ENCODE data around the gene HPS4. TPM values are rescaled to one million over a fixed set of nuclear protein-coding genes. Genes with fewer than 3 reads are reported as not detected.

Gene HPS4
- total RNA-seq, 1 experiment from 2014 or later: 19.9 TPM

- H3K36me3 ChIP-seq (ENCODE audit: low read depth, low read length): peaks cover 15% of the 10 kb centered on the region
- intact Hi-C loops (cut with micrococcal nuclease): no loop called here
- H3K4me1 ChIP-seq (ENCODE audit: insufficient read depth, low read length): peaks cover 35% of the 10 kb centered on the region
- H3K9me3 ChIP-seq (ENCODE audit: low read length): no peaks in the 10 kb centered on the region
- 0 out of 2 replicates have a peak overlapping the region, but pooled peaks have one; percentile 30 for H3K4me3 ChIP-seq (ENCODE audit: low read length)
- POLR2A ChIA-PET (ENCODE audit: unreplicated experiment): no interaction called here
- H3K27me3 ChIP-seq (ENCODE audit: low read length): no peaks in the 10 kb centered on the region
- no TSS peak for BruUV-seq (replicated peaks)
- CTCF ChIA-PET: interaction anchor here (0.6 kb wide), 1 partner anchor 103 kb away, joined by 3 read pairs; no protein-coding TSS in a partner anchor
- H3F3A ChIP-seq (ENCODE audit: low read length, unreplicated experiment): peaks cover 4% of the 10 kb centered on the region
- ATAC-seq (peak; percentile 100), DNase-seq (peak; percentile 92)
- H3K27ac ChIP-seq (ENCODE audit: low read length): peak overlapping the region; percentile 77
- H2AFZ ChIP-seq (ENCODE audit: low read length): no peak overlapping the region
- H3K4me2 ChIP-seq (ENCODE audit: low read length): peak overlapping the region; percentile 65
- H3K9ac ChIP-seq (ENCODE audit: low read length): no peak overlapping the region
- no peaks in the 10 kb centered on the region for H4K20me1 ChIP-seq (ENCODE audit: low read length)
- TF ChIP-seq, protein P1, sequence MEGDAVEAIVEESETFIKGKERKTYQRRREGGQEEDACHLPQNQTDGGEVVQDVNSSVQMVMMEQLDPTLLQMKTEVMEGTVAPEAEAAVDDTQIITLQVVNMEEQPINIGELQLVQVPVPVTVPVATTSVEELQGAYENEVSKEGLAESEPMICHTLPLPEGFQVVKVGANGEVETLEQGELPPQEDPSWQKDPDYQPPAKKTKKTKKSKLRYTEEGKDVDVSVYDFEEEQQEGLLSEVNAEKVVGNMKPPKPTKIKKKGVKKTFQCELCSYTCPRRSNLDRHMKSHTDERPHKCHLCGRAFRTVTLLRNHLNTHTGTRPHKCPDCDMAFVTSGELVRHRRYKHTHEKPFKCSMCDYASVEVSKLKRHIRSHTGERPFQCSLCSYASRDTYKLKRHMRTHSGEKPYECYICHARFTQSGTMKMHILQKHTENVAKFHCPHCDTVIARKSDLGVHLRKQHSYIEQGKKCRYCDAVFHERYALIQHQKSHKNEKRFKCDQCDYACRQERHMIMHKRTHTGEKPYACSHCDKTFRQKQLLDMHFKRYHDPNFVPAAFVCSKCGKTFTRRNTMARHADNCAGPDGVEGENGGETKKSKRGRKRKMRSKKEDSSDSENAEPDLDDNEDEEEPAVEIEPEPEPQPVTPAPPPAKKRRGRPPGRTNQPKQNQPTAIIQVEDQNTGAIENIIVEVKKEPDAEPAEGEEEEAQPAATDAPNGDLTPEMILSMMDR (conservative IDR thresholded peaks at IDR 0.05; ENCODE audit: low read depth, low read length): no peak
- TF ChIP-seq EZH2phosphoT487 (IDR thresholded peaks at IDR 0.05; ENCODE audit: borderline replicate concordance, low read length) (no peak), EZH2 (IDR thresholded peaks at IDR 0.05; ENCODE audit: low read length, unreplicated experiment) (no peak)
- peaks cover 5% of the 10 kb centered on the region; the same call in 1 of the 2 replicates for H3K79me2 ChIP-seq (ENCODE audit: low read length)
- H3K9me2 ChIP-seq (replicated peaks; ENCODE audit: low read length): no peaks in the 10 kb centered on the region
These were observed 12.1 kb downstream of the HPS4 start for GRCh38 chr22:26471522-26471921.

GRCh38 chr22:26470807-26471206, 12.8 kb downstream of the HPS4 start:
- peak overlapping the region; percentile 63 for H3K27ac ChIP-seq (ENCODE audit: low read length)
- ChIA-PET CTCF (no interaction called here), POLR2A (ENCODE audit: unreplicated experiment) (no interaction called here)
- peaks cover 5% of the 10 kb centered on the region; the same call in 1 of the 2 replicates for H3K79me2 ChIP-seq (ENCODE audit: low read length)
- no peak overlapping the region for H2AFZ ChIP-seq (ENCODE audit: low read length)
- no peak overlapping the region for H3K4me3 ChIP-seq (ENCODE audit: low read length)
- intact Hi-C loops (cut with micrococcal nuclease): no loop called here
- no TSS peak for BruUV-seq (replicated peaks)
- H3K9ac ChIP-seq (ENCODE audit: low read length): no peak overlapping the region
- no peaks in the 10 kb centered on the region for H4K20me1 ChIP-seq (ENCODE audit: low read length)
- H3K9me3 ChIP-seq (ENCODE audit: low read length): no peaks in the 10 kb centered on the region
- ATAC-seq (no peak), DNase-seq (no peak)
- peaks cover 15% of the 10 kb centered on the region for H3K36me3 ChIP-seq (ENCODE audit: low read depth, low read length)
- no peaks in the 10 kb centered on the region for H3K27me3 ChIP-seq (ENCODE audit: low read length)
- TF ChIP-seq EZH2phosphoT487 (IDR thresholded peaks at IDR 0.05; ENCODE audit: borderline replicate concordance, low read length): no peak
- no peak for TF ChIP-seq EZH2 (IDR thresholded peaks at IDR 0.05; ENCODE audit: low read length, unreplicated experiment)
- TF ChIP-seq, protein P1 (conservative IDR thresholded peaks at IDR 0.05; ENCODE audit: low read depth, low read length): no peak
- peak overlapping the region; percentile 14; the same call in 1 of the 2 replicates for H3K4me2 ChIP-seq (ENCODE audit: low read length)
- H3K9me2 ChIP-seq (replicated peaks; ENCODE audit: low read length): no peaks in the 10 kb centered on the region
- peaks cover 35% of the 10 kb centered on the region for H3K4me1 ChIP-seq (ENCODE audit: insufficient read depth, low read length)
- peaks cover 4% of the 10 kb centered on the region for H3F3A ChIP-seq (ENCODE audit: low read length, unreplicated experiment)

DNA sequence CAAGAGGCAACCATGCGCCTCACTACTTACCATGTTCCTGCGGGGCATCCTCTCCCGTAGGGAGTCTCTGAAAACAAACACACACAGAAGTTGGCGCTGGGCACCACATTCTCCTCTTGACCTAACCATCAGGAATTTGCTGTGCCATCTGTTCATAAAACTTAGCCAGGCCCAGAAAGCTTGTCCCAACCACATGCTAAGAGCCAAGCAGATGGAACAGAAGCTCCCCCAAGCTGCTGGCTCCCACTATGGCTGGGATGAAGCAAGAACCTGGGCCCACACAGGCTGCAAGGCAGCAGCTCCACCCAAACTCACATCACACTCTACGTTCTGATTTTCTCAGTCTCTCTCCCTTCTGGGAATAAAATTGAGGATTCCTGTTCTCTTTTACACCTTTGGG, 17.4 kb downstream of the HPS4 start:
- H4K20me1 ChIP-seq (ENCODE audit: low read length): no peaks in the 10 kb centered on the region
- no peaks in the 10 kb centered on the region for H3K9me2 ChIP-seq (replicated peaks; ENCODE audit: low read length)
- TF ChIP-seq EZH2 (IDR thresholded peaks at IDR 0.05; ENCODE audit: low read length, unreplicated experiment) (no peak), EZH2phosphoT487 (IDR thresholded peaks at IDR 0.05; ENCODE audit: borderline replicate concordance, low read length) (no peak)
- TF ChIP-seq, protein P1 (conservative IDR thresholded peaks at IDR 0.05; ENCODE audit: low read depth, low read length): no peak
- no peak overlapping the region for H2AFZ ChIP-seq (ENCODE audit: low read length)
- H3F3A ChIP-seq (ENCODE audit: low read length, unreplicated experiment): no peaks in the 10 kb centered on the region
- H3K4me1 ChIP-seq (ENCODE audit: insufficient read depth, low read length): peaks cover 7% of the 10 kb centered on the region
- no peak overlapping the region for H3K9ac ChIP-seq (ENCODE audit: low read length)
- ChIA-PET CTCF (interaction anchor here (0.7 kb wide), 1 partner anchor 102 kb away, joined by 3 read pairs; no protein-coding TSS in a partner anchor), POLR2A (ENCODE audit: unreplicated experiment) (no interaction called here)
- H3K79me2 ChIP-seq (ENCODE audit: low read length): no peaks in the 10 kb centered on the region
- H3K9me3 ChIP-seq (ENCODE audit: low read length): no peaks in the 10 kb centered on the region
- BruUV-seq (replicated peaks): no TSS peak
- H3K27me3 ChIP-seq (ENCODE audit: low read length): no peaks in the 10 kb centered on the region
- DNase-seq: no peak
- no peak overlapping the region for H3K4me2 ChIP-seq (ENCODE audit: low read length)
- H3K27ac ChIP-seq (ENCODE audit: low read length): no peak overlapping the region
- no peak overlapping the region for H3K4me3 ChIP-seq (ENCODE audit: low read length)
- peaks cover 13% of the 10 kb centered on the region; the same call in 1 of the 2 replicates for H3K36me3 ChIP-seq (ENCODE audit: low read depth, low read length)
- no peak for ATAC-seq
- intact Hi-C loops (cut with micrococcal nuclease): no loop called here

All from PC-3 (cell line).